ENCODE results near the gene ATG10.
"Not testable (repeated sequence)": the region's sequence is repeated elsewhere in the genome, so short reads cannot be mapped to it uniquely, and the experiment has no call there.

Gene ATG10

GRCh38 chr5:82019342-82020138 lies 47.7 kb downstream of the ATG10 start:
- no peaks in the 10 kb centered on the region for H3K27me3 ChIP-seq (replicated peaks; ENCODE audit: control insufficient read depth, insufficient read depth, low read length)
- no peak for DNase-seq (ENCODE audit: low read depth)

GRCh38 chr5:82022499-82022898 lies 50.7 kb downstream of the ATG10 start:
- H3K4me3 ChIP-seq (ENCODE audit: low read length) = no peak overlapping the region
- H3K27me3 ChIP-seq (replicated peaks; ENCODE audit: control insufficient read depth, insufficient read depth, low read length) = no peaks in the 10 kb centered on the region
- no peaks in the 10 kb centered on the region for H3K9me3 ChIP-seq (ENCODE audit: control insufficient read depth, low read length)
- peaks cover 8% of the 10 kb centered on the region for H3K4me1 ChIP-seq (ENCODE audit: control insufficient read depth, insufficient read depth, low read length)
- no peak for DNase-seq (ENCODE audit: low read depth)
- no peaks in the 10 kb centered on the region for H3K36me3 ChIP-seq (ENCODE audit: control insufficient read depth, insufficient read depth, low read length, severe bottlenecking)
- H3K9ac ChIP-seq (ENCODE audit: low read length) = no peak overlapping the region

More at GRCh38 chr5:82019342-82020138, 47.7 kb downstream of the ATG10 start:
- Histone ChIP-seq H3K9me3 (ENCODE audit: control insufficient read depth, low read length) (peaks cover 5% of the 10 kb centered on the region), H3K36me3 (ENCODE audit: control insufficient read depth, insufficient read depth, low read length, severe bottlenecking) (no peaks in the 10 kb centered on the region), H3K4me3 (ENCODE audit: low read length) (no peak overlapping the region), H3K4me1 (ENCODE audit: control insufficient read depth, insufficient read depth, low read length) (peaks cover 8% of the 10 kb centered on the region), H3K9ac (ENCODE audit: low read length) (no peak overlapping the region)

GRCh38 chr5:82023644-82024043 lies 51.8 kb downstream of the ATG10 start:
- Histone ChIP-seq H3K27me3 (replicated peaks; ENCODE audit: control insufficient read depth, insufficient read depth, low read length) (no peaks in the 10 kb centered on the region), H3K36me3 (ENCODE audit: control insufficient read depth, insufficient read depth, low read length, severe bottlenecking) (no peaks in the 10 kb centered on the region), H3K4me3 (ENCODE audit: low read length) (no peak overlapping the region), H3K4me1 (ENCODE audit: control insufficient read depth, insufficient read depth, low read length) (peaks cover 8% of the 10 kb centered on the region), H3K9me3 (ENCODE audit: control insufficient read depth, low read length) (no peaks in the 10 kb centered on the region), H3K9ac (ENCODE audit: low read length) (no peak overlapping the region)
- DNase-seq (ENCODE audit: low read depth) = peak; percentile 55

- H3K9ac ChIP-seq (ENCODE audit: low read length) = no peak overlapping the region
- no peak overlapping the region for H3K4me3 ChIP-seq (ENCODE audit: low read length)
- H3K36me3 ChIP-seq (ENCODE audit: control insufficient read depth, insufficient read depth, low read length, severe bottlenecking) = no peaks in the 10 kb centered on the region
- H3K27me3 ChIP-seq (replicated peaks; ENCODE audit: control insufficient read depth, insufficient read depth, low read length) = no peaks in the 10 kb centered on the region
- H3K4me1 ChIP-seq (ENCODE audit: control insufficient read depth, insufficient read depth, low read length) = no peaks in the 10 kb centered on the region
- no peaks in the 10 kb centered on the region for H3K9me3 ChIP-seq (ENCODE audit: control insufficient read depth, low read length)
- no peak for DNase-seq (ENCODE audit: low read depth)
Measured at GRCh38 chr5:82031220-82032119, 59.6 kb downstream of the ATG10 start.

- H3K27me3 ChIP-seq (replicated peaks; ENCODE audit: control insufficient read depth, insufficient read depth, low read length); H3K36me3 ChIP-seq (ENCODE audit: control insufficient read depth, insufficient read depth, low read length, severe bottlenecking); DNase-seq (ENCODE audit: low read depth); H3K4me3 ChIP-seq (ENCODE audit: low read length); H3K9ac ChIP-seq (ENCODE audit: low read length); H3K9me3 ChIP-seq (ENCODE audit: control insufficient read depth, low read length): not testable (repeated sequence)
- H3K4me1 ChIP-seq (ENCODE audit: control insufficient read depth, insufficient read depth, low read length) = peaks cover 17% of the 10 kb centered on the region
Measured at GRCh38 chr5:82042894-82043293, 71.1 kb downstream of the ATG10 start.

- Histone ChIP-seq H3K4me3 (ENCODE audit: low read length) (no peak overlapping the region), H3K9ac (ENCODE audit: low read length) (no peak overlapping the region), H3K4me1 (ENCODE audit: control insufficient read depth, insufficient read depth, low read length) (peaks cover 17% of the 10 kb centered on the region), H3K9me3 (ENCODE audit: control insufficient read depth, low read length) (no peaks in the 10 kb centered on the region), H3K27me3 (replicated peaks; ENCODE audit: control insufficient read depth, insufficient read depth, low read length) (no peaks in the 10 kb centered on the region), H3K36me3 (ENCODE audit: control insufficient read depth, insufficient read depth, low read length, severe bottlenecking) (no peaks in the 10 kb centered on the region)
- no peak for DNase-seq (ENCODE audit: low read depth)
Measured at GRCh38 chr5:82044010-82044409, 72.2 kb downstream of the ATG10 start.

- H3K27me3 ChIP-seq (replicated peaks; ENCODE audit: control insufficient read depth, insufficient read depth, low read length) = no peaks in the 10 kb centered on the region
- H3K4me1 ChIP-seq (ENCODE audit: control insufficient read depth, insufficient read depth, low read length) = peaks cover 17% of the 10 kb centered on the region
- peak; percentile 59 for DNase-seq (ENCODE audit: low read depth)
Measured at GRCh38 chr5:82045554-82046275, 73.9 kb downstream of the ATG10 start.

GRCh38 chr5:82046276-82046647 lies 74.4 kb downstream of the ATG10 start:
- peaks cover 17% of the 10 kb centered on the region for H3K4me1 ChIP-seq (ENCODE audit: control insufficient read depth, insufficient read depth, low read length)

More at GRCh38 chr5:82045554-82046275, 73.9 kb downstream of the ATG10 start:
- Histone ChIP-seq H3K9me3 (ENCODE audit: control insufficient read depth, low read length) (no peaks in the 10 kb centered on the region), H3K36me3 (ENCODE audit: control insufficient read depth, insufficient read depth, low read length, severe bottlenecking) (no peaks in the 10 kb centered on the region), H3K4me3 (ENCODE audit: low read length) (peak overlapping the region; percentile 71), H3K9ac (ENCODE audit: low read length) (peak overlapping the region; percentile 31)

GRCh38 chr5:82050955-82051354 lies 79.1 kb downstream of the ATG10 start:
- Histone ChIP-seq H3K9ac (ENCODE audit: low read length) (no peak overlapping the region), H3K4me3 (ENCODE audit: low read length) (no peak overlapping the region), H3K9me3 (ENCODE audit: control insufficient read depth, low read length) (no peaks in the 10 kb centered on the region), H3K36me3 (ENCODE audit: control insufficient read depth, insufficient read depth, low read length, severe bottlenecking) (no peaks in the 10 kb centered on the region), H3K4me1 (ENCODE audit: control insufficient read depth, insufficient read depth, low read length) (peaks cover 7% of the 10 kb centered on the region), H3K27me3 (replicated peaks; ENCODE audit: control insufficient read depth, insufficient read depth, low read length) (no peaks in the 10 kb centered on the region)
- DNase-seq (ENCODE audit: low read depth) = no peak

More at GRCh38 chr5:82046276-82046647, 74.4 kb downstream of the ATG10 start:
- H3K9ac ChIP-seq (ENCODE audit: low read length) = peak overlapping the region; percentile 31
- no peaks in the 10 kb centered on the region for H3K9me3 ChIP-seq (ENCODE audit: control insufficient read depth, low read length)
- peak overlapping the region; percentile 71 for H3K4me3 ChIP-seq (ENCODE audit: low read length)
- H3K27me3 ChIP-seq (replicated peaks; ENCODE audit: control insufficient read depth, insufficient read depth, low read length) = no peaks in the 10 kb centered on the region
- no peaks in the 10 kb centered on the region for H3K36me3 ChIP-seq (ENCODE audit: control insufficient read depth, insufficient read depth, low read length, severe bottlenecking)
- no peak for DNase-seq (ENCODE audit: low read depth)

- H3K9ac ChIP-seq (ENCODE audit: low read length) = no peak overlapping the region
- no peaks in the 10 kb centered on the region for H3K9me3 ChIP-seq (ENCODE audit: control insufficient read depth, low read length)
- no peaks in the 10 kb centered on the region for H3K36me3 ChIP-seq (ENCODE audit: control insufficient read depth, insufficient read depth, low read length, severe bottlenecking)
- H3K4me1 ChIP-seq (ENCODE audit: control insufficient read depth, insufficient read depth, low read length) = no peaks in the 10 kb centered on the region
- no peak for DNase-seq (ENCODE audit: low read depth)
- no peaks in the 10 kb centered on the region for H3K27me3 ChIP-seq (replicated peaks; ENCODE audit: control insufficient read depth, insufficient read depth, low read length)
- no peak overlapping the region for H3K4me3 ChIP-seq (ENCODE audit: low read length)
Measured at GRCh38 chr5:82054004-82054710, 82.3 kb downstream of the ATG10 start.
